Stimulated activated CD4-positive, alpha-beta T cell treated with anti-CD3 and anti-CD28 coated beads, Interleukin-12 subunit alpha, Interleukin-12 subunit beta, amount 100 ng/mL, for 24 hours (primary cell): ENCODE measurements around the gene NDUFA9.

Experiments
- DNase-seq, 2 experiments: peaks; one replicate each; pipeline ENCODE4 v3.0.0-alpha.2; 2020; ENCODE audit warnings: low read depth in 2 of 2

The NDUFA9 gene

DNA sequence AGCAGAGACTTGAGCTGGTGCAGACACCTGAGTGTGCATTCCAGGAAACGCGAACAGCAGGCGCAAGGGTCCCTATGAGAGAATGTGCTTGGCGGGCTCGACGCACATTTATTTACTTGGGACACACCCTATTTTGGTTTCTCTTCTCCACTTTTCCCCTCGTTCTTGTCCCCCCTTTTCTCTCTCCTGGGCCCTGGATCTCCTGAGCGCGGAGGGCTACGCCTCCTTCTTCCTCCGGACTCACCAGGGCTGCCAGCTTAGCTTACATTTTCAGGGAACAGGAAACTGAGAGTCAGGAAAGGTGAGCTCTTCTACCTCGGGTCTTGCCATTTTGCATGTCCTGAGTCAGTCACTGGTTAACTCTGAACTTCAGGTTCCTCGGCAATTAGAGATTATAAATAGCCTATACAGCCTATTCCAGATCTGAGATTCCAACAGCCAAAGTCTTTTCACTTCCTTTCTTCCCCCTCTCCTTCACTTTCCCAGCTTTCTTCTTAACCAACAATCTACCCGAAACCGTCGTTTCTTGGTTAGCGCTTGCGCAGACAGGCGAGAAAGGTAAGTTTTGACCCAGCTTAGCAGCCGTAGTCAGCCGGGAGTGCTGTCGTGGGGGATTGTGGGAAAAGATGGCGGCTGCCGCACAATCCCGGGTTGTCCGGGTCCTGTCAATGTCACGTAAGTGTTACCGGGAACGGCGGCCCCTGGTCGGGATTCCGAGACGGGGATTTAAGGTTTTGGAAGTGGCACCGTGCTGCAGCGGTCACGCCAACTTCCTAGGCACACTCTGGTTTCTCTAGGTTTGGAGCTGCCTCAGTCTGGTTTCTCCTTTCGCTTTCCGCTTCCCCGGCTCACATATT lies at the start of gene NDUFA9, which contains the start of gene AKAP3:
NDUFA9 (plus strand) TSS at position 614 of the 857 bp plus-strand sequence; CDS start at position 627, 13 bp downstream.
AKAP3 (minus strand) TSS at position 551 of the 857 bp plus-strand sequence. CDS start 10,855 bp downstream, outside the sequence.
- peak; percentile 71 to 73 for DNase-seq

GRCh38 chr12:4603421-4603820 lies 45.5 kb upstream of the NDUFA9 start:
- DNase-seq: no peak

- DNase-seq: no peak
These were observed 45.0 kb upstream of the NDUFA9 start for GRCh38 chr12:4603946-4604345.

DNA sequence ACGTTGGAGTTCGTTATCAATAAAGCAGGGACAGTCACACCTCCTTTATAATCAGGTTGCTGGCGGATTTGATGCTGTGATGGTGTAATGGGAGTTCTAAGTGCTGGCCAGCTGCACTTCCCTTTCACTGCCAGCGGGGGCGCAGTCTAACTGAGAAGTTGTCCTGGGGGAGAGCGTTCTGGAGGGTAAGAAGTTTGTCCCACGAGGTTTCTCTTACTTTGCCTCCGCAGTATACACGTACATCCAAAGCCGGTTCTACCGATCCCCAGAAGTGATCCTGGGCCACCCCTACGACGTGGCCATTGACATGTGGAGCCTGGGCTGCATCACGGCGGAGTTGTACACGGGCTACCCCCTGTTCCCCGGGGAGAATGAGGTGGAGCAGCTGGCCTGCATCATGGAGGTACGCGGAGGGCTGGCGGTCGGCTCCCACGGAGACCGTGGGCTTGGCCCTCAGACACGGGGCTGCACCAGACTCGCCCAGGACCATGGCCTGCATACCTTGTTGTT lies 44.2 kb upstream of the NDUFA9 start:
- peak; percentile 65 to 68 for DNase-seq

GRCh38 chr12:4607056-4607455 lies 41.9 kb upstream of the NDUFA9 start:
- no peak for DNase-seq

DNA sequence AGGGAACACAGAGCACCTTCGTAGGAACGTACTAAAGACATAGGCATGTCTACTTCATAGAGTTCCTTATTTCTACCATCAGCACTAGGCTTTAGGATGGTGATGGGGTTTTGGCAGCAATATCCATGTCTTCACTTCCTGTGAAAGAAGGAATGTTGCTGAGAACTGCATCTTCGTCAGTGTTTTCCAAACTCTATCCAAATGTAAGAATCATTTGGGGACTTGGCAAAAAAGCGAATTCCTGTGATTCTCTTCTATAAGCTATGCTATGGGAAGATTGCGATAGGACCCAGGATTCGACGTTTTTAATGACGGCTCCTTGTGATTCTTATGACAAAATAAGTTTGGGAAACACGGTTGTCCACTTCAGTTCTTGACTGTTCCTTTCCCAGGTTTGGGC lies 39.8 kb upstream of the NDUFA9 start:
- no peak for DNase-seq

DNA sequence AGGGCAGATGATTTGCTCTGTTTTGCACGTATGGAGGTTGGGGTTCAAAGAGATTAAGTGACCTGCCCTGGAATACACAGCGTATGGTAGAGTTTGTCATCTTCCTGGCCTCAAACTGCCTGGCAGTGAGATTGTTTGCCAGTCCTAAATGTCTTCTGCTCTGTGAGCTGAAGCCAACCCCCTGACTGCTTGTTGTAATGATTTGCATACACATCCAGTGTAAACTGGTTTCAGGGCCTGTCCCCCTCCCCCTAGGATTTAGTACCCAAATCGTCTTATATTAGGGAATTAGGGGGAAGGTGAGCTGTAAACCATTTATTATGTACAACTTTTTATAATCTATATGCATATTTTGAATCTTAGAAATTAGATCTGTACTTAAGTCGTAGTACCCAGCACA lies 38.4 kb upstream of the NDUFA9 start:
- no peak for DNase-seq

DNA sequence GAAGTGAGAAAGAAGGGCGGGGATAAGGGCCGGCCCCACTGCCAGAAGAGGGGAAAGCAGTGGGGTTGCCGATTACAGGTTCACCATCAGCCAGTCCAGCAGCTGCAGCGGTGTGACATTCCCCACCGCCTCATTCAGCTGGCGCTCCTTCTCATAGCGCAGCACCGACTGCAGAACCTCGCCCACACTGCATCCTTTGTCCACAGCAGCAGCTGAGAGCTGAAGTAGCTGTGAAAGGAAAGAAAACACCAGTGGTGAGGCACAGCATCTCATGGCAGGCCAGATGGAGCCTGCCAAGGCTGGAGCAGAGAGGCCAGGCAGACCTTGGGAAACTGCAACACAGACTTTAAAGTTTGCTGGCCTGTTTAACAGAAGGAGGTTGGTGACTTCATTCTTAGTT lies 33.2 kb upstream of the NDUFA9 start:
- no peak for DNase-seq

DNA sequence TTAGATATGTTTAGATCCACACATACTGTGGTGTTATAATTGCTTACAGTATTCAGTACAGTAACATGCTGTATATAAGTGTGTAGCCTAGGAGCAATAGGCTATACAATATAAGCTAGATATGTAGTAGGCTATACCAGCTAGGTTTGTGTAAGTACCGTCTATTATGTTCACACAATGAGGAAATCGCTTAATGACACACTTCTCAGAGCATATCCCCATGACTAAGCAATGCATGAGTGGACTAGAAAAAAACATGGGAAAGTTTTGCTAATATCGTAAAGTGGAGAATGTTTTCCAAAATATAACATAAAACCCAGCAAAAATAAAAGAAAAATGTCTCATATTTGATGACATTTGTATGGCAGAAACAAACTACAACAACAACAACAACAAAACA lies 27.4 kb upstream of the NDUFA9 start:
- DNase-seq: no peak

DNA sequence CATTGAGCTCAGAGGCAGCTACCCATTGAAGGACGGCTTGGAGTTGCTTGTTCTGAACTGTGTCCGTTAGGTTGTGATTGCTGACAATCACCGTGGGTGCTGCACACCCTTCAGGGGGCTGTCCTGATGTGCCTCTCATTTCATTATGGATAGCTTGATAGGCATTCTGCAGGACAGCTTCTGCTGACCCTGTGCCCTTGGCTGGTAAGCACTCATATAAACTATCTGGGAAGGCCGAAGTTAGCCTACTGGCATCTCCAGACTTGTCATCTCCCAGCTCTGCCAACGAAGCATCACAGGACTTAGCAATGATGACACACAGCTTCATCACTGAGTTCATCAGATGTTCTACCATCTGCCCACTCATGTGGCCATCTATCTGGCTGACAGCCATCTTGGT lies 22.4 kb upstream of the NDUFA9 start:
- DNase-seq: no peak

DNA sequence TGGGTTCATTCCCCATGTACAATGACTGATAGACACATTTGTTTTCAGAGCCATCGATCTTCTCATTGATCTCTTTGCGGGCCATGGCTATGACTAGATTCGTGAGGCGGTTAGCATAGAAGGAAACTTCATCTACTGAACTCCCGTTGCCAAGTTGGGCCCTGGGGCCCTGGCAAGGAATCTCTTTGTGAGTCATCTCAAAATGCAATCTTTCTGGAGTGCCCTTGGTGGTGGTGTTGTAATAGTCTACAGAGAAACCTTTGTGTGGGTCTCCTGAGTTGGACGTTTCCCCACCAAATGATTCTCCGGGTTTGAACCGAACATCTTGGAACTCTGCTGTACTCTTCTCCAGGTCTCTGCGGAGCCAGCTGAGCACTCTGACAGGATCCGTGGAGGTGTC lies 20.5 kb upstream of the NDUFA9 start:
- no peak for DNase-seq

DNA sequence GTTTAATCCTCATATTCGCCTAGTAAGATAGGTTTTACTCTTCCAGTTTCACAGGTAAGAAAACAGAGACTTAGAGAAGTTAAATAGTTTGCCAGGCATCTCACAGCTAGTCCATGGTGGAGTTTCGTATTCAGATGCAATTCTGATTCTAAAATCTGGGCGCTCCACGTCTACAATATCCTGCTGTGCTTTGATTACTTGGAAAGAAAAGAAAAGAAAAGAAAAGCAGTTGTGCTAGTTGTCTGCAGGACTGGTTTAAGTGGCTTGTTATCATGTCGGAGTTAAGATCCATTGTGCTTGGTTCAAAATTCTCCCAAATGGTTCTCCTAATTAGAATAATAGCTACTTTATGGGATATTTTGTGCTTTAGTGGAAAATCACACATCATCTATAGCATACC lies 18.7 kb upstream of the NDUFA9 start:
- no peak for DNase-seq

GRCh38 chr12:4643747-4644146 lies 5.2 kb upstream of the NDUFA9 start:
- no peak for DNase-seq

DNA sequence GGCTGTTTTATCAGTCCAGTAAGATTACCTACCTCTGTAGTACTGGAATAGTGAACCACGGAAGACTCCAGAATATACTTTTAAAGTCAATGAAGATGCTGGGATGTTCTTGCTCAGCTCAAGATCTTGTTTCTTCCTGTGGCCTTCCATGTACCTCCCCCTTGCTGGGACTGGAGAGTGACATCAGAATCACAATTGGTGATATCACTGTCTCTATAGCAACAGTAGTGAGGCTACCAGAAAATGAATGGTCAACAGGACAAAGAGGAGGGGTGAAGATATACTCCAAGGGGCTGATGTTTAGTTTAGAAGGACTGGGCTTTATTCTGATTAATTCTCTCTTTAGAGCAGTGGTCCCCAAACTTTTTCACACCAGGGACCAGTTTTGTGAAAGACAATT lies 3.9 kb upstream of the NDUFA9 start:
- no peak for DNase-seq

DNA sequence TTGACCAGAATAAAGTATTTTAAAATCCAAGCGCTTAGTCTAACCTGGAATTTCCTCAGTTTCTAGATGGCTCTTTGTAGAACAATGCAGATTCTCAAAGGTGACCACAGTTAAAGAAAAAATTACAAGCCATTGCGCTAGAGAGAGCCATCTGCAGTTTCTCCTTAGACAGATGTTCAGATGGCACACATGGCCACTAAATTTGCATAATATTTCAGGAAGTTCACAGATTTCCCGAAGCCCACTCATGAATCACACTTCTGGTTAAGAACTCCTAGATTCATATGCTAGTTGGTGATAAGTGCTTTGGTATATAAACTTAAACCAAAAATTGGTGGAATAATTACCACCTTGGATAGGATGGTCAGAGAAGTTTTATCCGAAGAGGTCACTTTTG lies 812 bp upstream of the NDUFA9 start:
- no peak for DNase-seq

- no peak for DNase-seq
These were observed 396 bp downstream of the NDUFA9 start for GRCh38 chr12:4649358-4649661.

- DNase-seq: no peak
These were observed 4.3 kb downstream of the NDUFA9 start for GRCh38 chr12:4653257-4653656.

GRCh38 chr12:4653691-4654090 lies 4.8 kb downstream of the NDUFA9 start:
- no peak for DNase-seq

DNA sequence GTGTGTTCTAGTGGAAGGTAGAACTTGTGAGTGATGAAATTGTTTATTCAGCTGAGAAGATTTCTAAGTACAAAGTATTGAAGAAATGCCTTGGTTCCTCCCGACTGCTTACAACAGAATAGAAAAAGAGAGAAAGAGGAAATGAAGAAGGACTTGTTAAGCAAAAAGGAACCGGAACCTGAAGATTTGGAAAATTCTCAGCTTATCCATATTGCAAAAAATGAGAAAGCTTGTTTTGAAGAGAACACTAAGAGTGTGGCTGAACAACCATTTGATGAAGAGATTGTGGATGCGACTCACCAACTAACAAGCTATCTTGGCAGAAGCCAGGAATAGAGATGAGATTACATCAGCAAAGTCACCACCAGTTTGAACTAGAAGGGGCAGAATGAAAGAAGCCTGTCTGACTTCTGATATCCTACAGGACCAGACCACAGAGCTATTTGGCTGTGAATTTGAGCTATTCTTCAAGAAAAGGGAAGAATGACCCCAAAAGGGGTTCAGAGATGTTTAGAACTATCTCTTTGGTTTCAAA lies 15.1 kb downstream of the NDUFA9 start:
- no peak for DNase-seq

GRCh38 chr12:4665236-4665635 lies 16.3 kb downstream of the NDUFA9 start:
- DNase-seq: no peak

DNA sequence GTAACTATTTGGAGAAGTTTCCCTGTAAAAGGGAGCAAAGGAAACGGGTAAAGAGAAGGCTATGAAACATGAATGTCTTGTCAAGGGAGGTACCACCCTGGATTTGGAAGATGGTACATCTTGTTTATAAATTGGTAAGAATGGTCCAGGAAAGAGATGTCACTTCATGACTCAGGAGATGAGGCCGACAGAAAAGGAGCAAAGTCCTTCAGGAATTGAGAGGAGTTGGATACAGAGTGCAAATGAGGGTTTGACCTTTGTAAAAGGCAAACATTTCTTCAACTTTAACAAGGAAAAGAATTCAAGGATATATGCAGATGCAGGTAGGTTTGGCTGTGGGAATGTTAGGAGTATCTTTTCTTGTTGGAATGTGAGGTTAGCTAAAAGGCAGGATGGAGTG lies 30.8 kb downstream of the NDUFA9 start:
- DNase-seq: no peak

DNA sequence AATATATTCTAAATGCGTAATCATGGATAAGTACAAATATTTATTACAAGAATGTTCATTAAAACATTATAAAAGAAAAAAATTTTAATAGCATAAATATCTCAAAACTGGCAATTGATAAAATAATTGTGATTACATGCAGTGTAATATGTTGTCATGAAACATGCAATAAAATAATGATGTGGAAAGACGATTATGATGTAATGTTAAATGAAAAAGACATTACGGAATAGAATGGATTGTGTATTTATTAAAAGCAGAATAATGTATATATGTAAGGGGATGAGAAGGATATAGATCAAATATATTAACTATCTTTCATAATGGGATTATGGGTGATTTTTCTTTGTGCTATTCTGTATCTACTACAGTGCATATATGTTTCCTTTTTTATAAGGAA lies 32.8 kb downstream of the NDUFA9 start:
- DNase-seq: no peak

DNA sequence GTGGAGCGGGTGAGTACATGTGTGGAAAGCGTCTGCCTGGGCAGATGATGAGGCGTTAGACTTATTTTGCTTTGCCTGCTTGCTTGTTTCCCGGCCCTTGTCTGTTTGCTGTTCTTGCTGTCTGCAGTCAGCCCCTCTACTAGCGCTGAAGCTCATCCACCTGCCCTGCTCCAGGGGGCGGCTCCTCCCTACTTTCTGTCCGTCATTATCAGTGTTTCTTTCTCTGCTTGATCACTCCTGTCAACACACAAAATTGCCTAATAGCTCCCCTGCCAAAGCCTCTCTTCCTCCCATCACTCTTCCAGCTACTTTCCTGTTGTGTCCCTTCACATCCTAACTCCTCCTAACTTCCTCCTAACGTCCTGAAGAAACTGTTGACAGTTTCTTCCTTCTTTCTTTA lies 36.4 kb downstream of the NDUFA9 start:
- DNase-seq: no peak
